Common myeloid progenitor, CD34-positive (primary cell): ENCODE data around the gene ADGRF3.
"Not testable (repeated sequence)": the region's sequence is repeated elsewhere in the genome, so short reads cannot be mapped to it uniquely, and the experiment has no call there.

ENCODE experiments used
- CTCF ChIA-PET: fragments of 350-600 bp; sonication (Branson Sonifier 250); formaldehyde crosslinking; loops from one replicate; lab custom pipeline; 2021; ENCODE audit warnings: antibody characterized with exemption; lab: Charles Lee
- POLR2A ChIA-PET: fragments of 350-600 bp; sonication (Branson Sonifier 250); formaldehyde crosslinking; loops from one replicate; lab custom pipeline; 2021; ENCODE audit warnings: antibody characterized with exemption; lab: Charles Lee
- DNase-seq, 3 donors: peaks; one replicate each; pipeline versions ENCODE4 v3.0.0 to v3.0.0-alpha.2; 2013
- H3K27ac ChIP-seq, 2 experiments: 1 replicate in 1 of 2; 2 replicates in 1 of 2; pipeline ENCODE4 v1.7.0; 2013; ENCODE audit warnings: inconsistent platforms in 2 of 2, low read length in 2 of 2, mild to moderate bottlenecking in 2 of 2, low read depth in 1 of 2, moderate library complexity in 1 of 2; ENCODE audit not compliant: severe bottlenecking in 2 of 2, insufficient read depth in 1 of 2, poor library complexity in 1 of 2
- H3K27me3 ChIP-seq, 5 experiments: replicated peaks in 2 of 5; 1 replicate in 3 of 5; 2 replicates in 2 of 5; pipeline versions ENCODE4 v1.6.1 to v1.7.0; 2013; ENCODE audit warnings: low read length in 4 of 5, mild to moderate bottlenecking in 2 of 5, moderate library complexity in 2 of 5, inconsistent platforms in 1 of 5; ENCODE audit not compliant: insufficient read depth in 5 of 5, control insufficient read depth in 4 of 5
- H3K36me3 ChIP-seq, 4 experiments: 1 replicate in 2 of 4; 2 replicates in 2 of 4; pipeline versions ENCODE4 v1.6.1 to v1.7.0; 2013; ENCODE audit warnings: low read length in 3 of 4, control low read depth in 1 of 4, mild to moderate bottlenecking in 1 of 4; ENCODE audit not compliant: control insufficient read depth in 4 of 4, insufficient read depth in 4 of 4
- H3K4me1 ChIP-seq, 4 experiments: 1 replicate in 3 of 4; 2 replicates in 1 of 4; pipeline versions ENCODE4 v1.6.1 to v1.7.1; 2013; ENCODE audit warnings: low read length in 3 of 4, mild to moderate bottlenecking in 3 of 4, control low read depth in 1 of 4, inconsistent platforms in 1 of 4, moderate library complexity in 1 of 4; ENCODE audit not compliant: control insufficient read depth in 4 of 4, insufficient read depth in 4 of 4; ENCODE audit errors: control extremely low read depth in 1 of 4
- H3K4me3 ChIP-seq, 7 experiments: 1 replicate in 4 of 7; 2 replicates in 3 of 7; pipeline versions ENCODE4 v1.5.1 to v1.7.0; 2013; ENCODE audit warnings: mild to moderate bottlenecking in 7 of 7, low read length in 6 of 7, moderate library complexity in 6 of 7, inconsistent platforms in 2 of 7, low read depth in 2 of 7, control low read depth in 1 of 7; ENCODE audit not compliant: insufficient read depth in 4 of 7, control insufficient read depth in 1 of 7; ENCODE audit errors: extremely low read depth in 1 of 7
- H3K9me3 ChIP-seq, 5 experiments: 1 replicate in 4 of 5; 2 replicates in 1 of 5; pipeline versions ENCODE4 v1.6.1 to v1.7.1; 2013; ENCODE audit warnings: low read length in 4 of 5, mild to moderate bottlenecking in 2 of 5, inconsistent platforms in 1 of 5, low read depth in 1 of 5, moderate library complexity in 1 of 5; ENCODE audit not compliant: control insufficient read depth in 4 of 5, insufficient read depth in 2 of 5; ENCODE audit errors: control extremely low read depth in 1 of 5
- WGBS: methylation state at CpG from one replicate; pipeline ENCODE4 v1.1.5; 2013; ENCODE audit not compliant: insufficient coverage; 5-methylcytosine and 5-hydroxymethylcytosine counted together

The ADGRF3 gene

DNA sequence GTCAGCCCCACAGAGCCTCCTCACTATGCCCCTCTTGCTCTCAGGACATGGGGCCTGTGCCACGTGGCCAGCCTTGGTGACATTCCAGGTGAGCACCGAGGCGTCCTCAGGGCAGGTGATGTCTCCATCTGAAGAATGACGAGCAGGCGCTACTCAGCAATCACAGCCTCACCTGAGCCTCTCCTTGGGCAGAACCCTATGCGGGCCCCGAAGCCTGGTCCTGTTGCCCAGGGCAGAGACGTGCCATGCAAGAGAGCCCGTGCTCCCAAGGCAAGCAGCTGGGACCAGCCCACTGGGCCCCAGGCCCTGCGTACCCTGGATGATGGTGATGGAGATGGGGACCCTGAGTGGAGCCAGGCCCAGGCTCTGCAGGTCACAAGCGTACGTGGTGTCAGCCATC, 33.1 kb downstream of the ADGRF3 start:
- Histone ChIP-seq H3K27me3 (no peaks in the 10 kb centered on the region), H3K36me3 (no peaks in the 10 kb centered on the region), H3K27ac (no peak overlapping the region), H3K4me1 (no peaks in the 10 kb centered on the region), H3K4me3 (no peak overlapping the region), H3K9me3 (no peaks in the 10 kb centered on the region)
- ChIA-PET CTCF (interaction anchor here (0.8 to 1.5 kb wide), 3 partner anchors 12 to 79 kb away, joined by 3 to 5 read pairs (median 4); no protein-coding TSS in a partner anchor), POLR2A (no interaction called here)
- 88% methylated on average over 10 of the region's 12 CpGs for WGBS
- DNase-seq = no peak

DNA sequence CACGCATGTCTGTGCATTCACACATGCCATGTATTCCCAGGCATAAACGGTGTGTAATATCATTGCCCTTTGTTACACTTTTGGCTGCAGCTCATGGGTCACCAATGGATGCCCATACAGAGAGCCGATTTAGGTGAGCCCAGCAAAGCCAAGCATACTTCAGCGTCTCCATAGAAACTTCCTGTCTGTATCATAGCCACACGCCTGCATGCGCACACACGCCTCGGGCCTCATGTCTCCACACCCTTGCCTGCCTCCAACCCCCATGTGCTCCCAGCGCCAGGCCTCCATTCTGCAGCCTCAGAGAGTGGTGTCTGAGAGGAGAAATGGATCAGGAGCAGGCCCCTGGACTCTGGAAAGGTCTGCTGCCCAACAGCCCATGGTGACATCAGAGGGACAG, 34.1 kb downstream of the ADGRF3 start:
- Histone ChIP-seq H3K4me1 (no peaks in the 10 kb centered on the region), H3K27me3 (no peaks in the 10 kb centered on the region), H3K9me3 (no peaks in the 10 kb centered on the region), H3K36me3 (no peaks in the 10 kb centered on the region), H3K27ac (no peak overlapping the region), H3K4me3 (no peak overlapping the region)
- POLR2A ChIA-PET = no interaction called here
- 85% methylated on average over 8 of the region's 9 CpGs for WGBS
- CTCF ChIA-PET = interaction anchor here (0.9 to 1.0 kb wide), 2 partner anchors 9 to 16 kb away, joined by 3 read pairs; no protein-coding TSS in a partner anchor
- DNase-seq = no peak

DNA sequence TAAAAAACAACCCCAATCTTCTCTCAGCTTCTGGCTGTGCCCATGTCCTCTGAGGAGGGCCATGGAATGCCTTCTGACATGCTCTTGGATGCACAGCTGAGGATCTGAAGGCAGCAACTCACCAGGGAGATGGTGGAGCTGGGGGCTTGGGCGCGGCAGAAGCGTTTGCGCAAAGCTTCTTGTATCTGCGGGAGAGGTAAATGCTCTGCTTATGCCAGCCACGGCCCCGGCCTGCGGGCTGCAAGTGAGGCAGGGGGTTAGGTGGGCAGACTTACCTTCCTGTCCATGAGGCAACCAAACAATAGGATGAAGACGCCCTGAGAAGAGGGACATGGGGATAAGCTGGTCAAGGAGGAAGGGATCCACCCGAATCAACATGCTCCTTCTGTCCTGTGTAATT, 36.7 kb downstream of the ADGRF3 start:
- no peaks in the 10 kb centered on the region for H3K27me3 ChIP-seq
- 88% methylated on average over 8 of the region's 10 CpGs for WGBS
- H3K4me1 ChIP-seq = no peaks in the 10 kb centered on the region
- ChIA-PET POLR2A (no interaction called here), CTCF (interaction anchor here (1.3 to 1.4 kb wide), 2 partner anchors 11 to 75 kb away, joined by 4 to 5 read pairs; no protein-coding TSS in a partner anchor)
- DNase-seq = no peak
- H3K27ac ChIP-seq = no peak overlapping the region
- H3K4me3 ChIP-seq = no peak overlapping the region
- H3K36me3 ChIP-seq = no peaks in the 10 kb centered on the region
- H3K9me3 ChIP-seq = no peaks in the 10 kb centered on the region

DNA sequence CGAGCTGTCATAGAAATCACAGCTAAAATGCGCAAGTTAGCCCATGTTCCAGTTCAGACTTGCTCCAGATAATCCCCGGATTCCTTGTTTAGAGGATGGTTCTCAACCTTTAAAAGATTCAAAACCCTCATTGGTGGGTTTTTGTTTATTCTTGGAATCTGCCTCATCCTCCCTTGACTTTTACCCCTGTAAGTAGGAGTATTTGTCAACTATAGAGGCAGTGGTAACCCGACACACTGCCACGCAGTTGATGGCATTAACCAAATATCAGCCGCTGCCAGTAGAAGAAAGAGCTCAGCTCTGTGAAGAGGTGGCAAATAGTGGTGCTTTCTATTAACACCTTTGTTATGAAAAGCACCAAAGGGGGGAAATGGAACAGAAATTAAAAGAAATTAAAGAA, 41.0 kb downstream of the ADGRF3 start:
- H3K9me3 ChIP-seq = no peaks in the 10 kb centered on the region
- 96% methylated on average over 6 of the region's 6 CpGs for WGBS
- no peaks in the 10 kb centered on the region for H3K27me3 ChIP-seq
- peaks cover 0 to 2% (median 2%) of the 10 kb centered on the region in 4 experiments for H3K4me1 ChIP-seq
- ChIA-PET CTCF (interaction anchor here (2.4 kb wide), 1 partner anchor 10 kb away, joined by 8 read pairs; no protein-coding TSS in a partner anchor), POLR2A (no interaction called here)
- no peak overlapping the region for H3K27ac ChIP-seq
- H3K4me3 ChIP-seq = no peak overlapping the region
- H3K36me3 ChIP-seq = no peaks in the 10 kb centered on the region
- DNase-seq = no peak

DNA sequence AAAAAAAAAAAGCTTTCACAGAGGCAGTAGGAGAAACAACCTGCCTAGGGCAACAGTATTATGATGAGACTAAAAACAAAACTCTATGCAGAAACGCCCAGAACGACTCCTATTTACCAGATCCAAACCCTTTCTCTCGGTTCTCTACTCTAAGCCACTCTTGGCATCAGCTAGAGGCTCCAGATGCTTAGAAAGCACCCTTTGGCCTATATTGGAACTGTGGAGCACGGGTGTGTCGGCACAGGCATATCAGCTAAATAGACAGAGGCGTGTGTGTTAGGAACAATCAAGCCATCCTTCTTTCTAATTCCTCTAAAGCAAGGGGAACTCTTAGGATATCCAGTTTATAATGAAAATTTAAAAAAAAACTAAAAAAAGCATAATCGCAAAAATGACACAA, 41.5 kb downstream of the ADGRF3 start:
- not testable (repeated sequence) for H3K27me3 ChIP-seq, DNase-seq, H3K36me3 ChIP-seq, H3K4me3 ChIP-seq, H3K4me1 ChIP-seq, H3K9me3 ChIP-seq, H3K27ac ChIP-seq
- 100% methylated on average over 3 of the region's 7 CpGs for WGBS
- ChIA-PET CTCF (interaction anchor here (2.4 kb wide), 1 partner anchor 11 kb away, joined by 8 read pairs; no protein-coding TSS in a partner anchor), POLR2A (interaction anchor here (0.7 kb wide), 1 partner anchor 220 kb away, joined by 3 read pairs; no protein-coding TSS in a partner anchor)

DNA sequence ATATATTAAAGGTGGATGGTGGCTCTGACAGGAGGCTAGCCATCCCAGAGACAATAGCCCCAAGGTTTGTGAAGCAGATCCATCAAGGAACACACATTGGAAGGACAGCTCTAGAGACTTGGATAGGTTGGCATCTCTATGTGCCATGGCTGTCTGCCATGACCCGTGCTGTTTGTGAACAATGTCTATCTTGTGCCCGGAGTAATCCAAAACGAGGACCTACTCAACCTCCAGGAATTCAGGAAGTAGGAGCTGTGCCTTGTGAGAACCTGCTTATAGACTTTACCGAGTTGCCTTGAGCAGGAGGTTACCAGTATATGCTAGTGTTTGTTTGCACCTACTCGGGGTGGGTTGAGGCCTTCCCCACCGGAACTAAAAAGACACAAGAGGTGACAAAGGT, 43.7 kb downstream of the ADGRF3 start:
- WGBS = 100% methylated on average over 6 of the region's 6 CpGs
- H3K27me3 ChIP-seq = no peaks in the 10 kb centered on the region
- peaks cover 0 to 25% (median 20%) of the 10 kb centered on the region in 4 experiments for H3K4me1 ChIP-seq
- no peaks in the 10 kb centered on the region for H3K36me3 ChIP-seq
- H3K4me3 ChIP-seq = no peak overlapping the region
- no peak for DNase-seq
- POLR2A ChIA-PET = no interaction called here
- CTCF ChIA-PET = no interaction called here
- no peaks in the 10 kb centered on the region for H3K9me3 ChIP-seq
- no peak overlapping the region for H3K27ac ChIP-seq

DNA sequence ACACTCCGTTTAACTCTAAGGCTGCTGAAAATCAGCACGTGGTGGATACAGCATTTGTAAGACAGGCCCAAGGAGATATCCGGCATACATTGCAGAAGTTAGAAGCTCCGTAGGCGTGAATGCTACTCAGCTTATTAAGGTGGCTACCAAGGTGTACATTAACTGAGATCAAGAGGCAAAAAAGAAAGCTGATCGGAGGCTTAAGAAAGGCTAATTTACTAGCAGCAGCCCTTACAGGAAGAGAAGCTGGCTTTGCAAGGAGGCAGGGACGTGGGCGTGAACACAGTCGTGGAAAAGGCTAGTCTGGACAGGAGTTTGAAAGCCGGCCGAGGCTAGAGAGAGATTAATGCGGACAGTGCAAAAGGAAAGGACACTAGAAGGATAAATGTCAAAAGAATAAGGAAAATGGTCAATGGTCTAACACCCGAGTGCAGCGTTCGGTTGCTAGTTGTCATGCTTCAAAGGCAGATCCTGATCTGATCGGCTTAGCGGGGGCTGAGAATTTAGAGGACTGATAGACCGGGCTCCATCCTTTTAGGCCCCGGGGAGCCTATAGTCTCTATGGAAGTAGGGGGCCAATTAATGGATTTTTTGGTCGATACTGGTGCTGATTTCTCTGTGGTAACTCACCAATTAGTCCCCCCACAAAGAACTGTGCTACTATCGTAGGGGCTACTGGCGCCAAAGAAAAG, 46.2 kb downstream of the ADGRF3 start:
- peak; percentile 24 to 55 (median 43) for DNase-seq
- POLR2A ChIA-PET = no interaction called here

More for the DNA sequence above, 46.2 kb downstream of the ADGRF3 start:
- WGBS = 53% methylated on average over 18 of the region's 22 CpGs
- CTCF ChIA-PET = interaction anchor here (0.6 to 1.2 kb wide), 3 partner anchors 8 to 717 kb away, joined by 3 to 5 read pairs (median 3); no protein-coding TSS in a partner anchor
- Histone ChIP-seq H3K4me1 (peaks cover 0 to 27% (median 20%) of the 10 kb centered on the region in 4 experiments), H3K36me3 (no peaks in the 10 kb centered on the region), H3K27ac (peak overlapping the region in 1 of 2 experiments; percentile 82), H3K27me3 (no peaks in the 10 kb centered on the region), H3K9me3 (no peaks in the 10 kb centered on the region), H3K4me3 (peak overlapping the region in 5 of 7 experiments; percentile 40 to 90 (median 85))
